ENCODE data around the gene BRIP1.

GRCh38 chr17:61678339-61678738 lies 185.0 kb downstream of the BRIP1 start:
- TF ChIP-seq CTCF (IDR thresholded peaks at IDR 0.05) (no peak), POLR2A (IDR thresholded peaks at IDR 0.05) (no peak)

All from uterus (tissue), 2 donors.